Activated CD4-positive, alpha-beta T cell treated with anti-CD3 and anti-CD28 coated beads for 48 hours (primary cell): ENCODE measurements around the gene GUCD1.

Experiments used
- DNase-seq: peaks from one replicate; pipeline ENCODE4 v3.0.0-alpha.2; 2020

Gene GUCD1

DNA sequence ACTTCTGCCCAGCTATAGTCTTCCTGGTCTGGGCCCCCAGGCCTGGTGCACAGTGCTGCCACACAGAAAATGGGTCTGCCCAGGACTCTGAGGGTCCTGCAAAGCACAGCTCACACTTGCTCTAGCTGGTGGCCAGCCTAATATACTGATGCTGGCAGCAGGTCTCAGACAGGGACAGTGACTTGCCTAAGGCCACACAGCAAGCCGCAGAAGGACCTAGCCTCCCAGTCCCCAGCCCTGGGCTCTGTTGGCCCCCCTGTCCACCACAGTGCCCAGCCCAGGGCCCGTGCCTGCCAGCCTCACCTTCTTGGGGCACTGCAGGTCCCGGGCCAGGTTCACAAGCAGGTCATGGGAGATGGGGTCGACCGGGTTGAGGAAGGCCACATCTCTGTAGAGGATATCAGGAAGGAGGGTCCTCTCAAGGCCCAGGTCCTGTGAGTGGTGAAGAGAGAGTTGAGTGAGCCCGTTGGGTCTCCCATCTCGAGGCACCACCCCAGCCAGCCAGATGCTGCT, 34.6 kb upstream of the GUCD1 start:
- no peak for DNase-seq

GRCh38 chr22:24588757-24589481, 34.0 kb upstream of the GUCD1 start:
- no peak for DNase-seq

DNA sequence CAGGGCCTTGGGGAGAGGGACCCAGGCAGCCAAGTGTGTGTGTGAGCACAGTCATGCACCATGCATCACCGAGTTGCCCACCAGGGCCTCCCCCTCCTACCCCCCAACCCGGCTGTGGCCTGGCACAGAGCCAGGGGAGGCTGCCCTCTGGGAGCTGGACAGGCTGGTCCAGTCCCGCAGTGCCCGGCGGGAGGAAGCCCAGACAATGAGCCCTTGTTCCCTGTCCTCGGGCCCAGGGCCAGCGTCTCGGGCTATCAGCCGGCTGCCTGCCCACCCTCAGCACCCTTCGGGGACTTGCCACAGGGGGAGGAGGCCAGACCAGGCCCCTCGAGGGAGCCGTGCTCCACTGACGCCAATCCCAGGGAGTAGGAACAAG, 33.4 kb upstream of the GUCD1 start:
- DNase-seq = no peak

- DNase-seq = no peak
Measured at GRCh38 chr22:24587948-24588347, 33.0 kb upstream of the GUCD1 start.

GRCh38 chr22:24587251-24587650, 32.3 kb upstream of the GUCD1 start:
- no peak for DNase-seq

DNA sequence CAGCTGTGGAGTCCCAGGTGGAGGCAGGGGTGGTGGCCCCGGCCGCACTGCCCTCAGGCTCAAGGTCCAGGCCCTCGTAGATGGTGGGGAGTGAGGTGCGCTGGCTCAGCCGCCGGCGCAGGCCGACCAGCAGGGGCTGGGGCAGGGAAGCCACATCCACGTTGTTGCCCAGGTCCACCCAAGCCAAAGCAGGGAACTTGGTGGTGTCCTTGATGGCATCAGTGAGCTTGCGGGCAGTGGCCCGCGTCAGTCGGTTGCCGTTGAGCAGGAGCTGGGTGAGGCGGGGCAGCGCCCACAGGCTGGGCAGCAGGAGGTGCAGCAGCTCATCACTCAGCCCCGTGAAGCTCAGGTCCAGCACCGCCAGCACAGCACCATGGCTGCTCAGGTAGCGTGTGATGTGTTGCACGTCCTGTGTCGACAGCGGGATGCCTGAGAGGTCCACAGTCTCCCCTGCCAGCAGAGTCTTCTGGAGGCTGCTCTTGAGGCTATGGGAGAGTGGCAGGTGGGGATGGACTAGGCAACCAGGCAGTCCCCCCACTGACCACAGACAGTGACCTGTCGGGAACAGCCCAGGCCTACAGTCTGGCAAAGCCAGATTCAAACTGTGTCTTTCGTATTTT, 31.1 kb upstream of the GUCD1 start:
- DNase-seq = no peak

DNA sequence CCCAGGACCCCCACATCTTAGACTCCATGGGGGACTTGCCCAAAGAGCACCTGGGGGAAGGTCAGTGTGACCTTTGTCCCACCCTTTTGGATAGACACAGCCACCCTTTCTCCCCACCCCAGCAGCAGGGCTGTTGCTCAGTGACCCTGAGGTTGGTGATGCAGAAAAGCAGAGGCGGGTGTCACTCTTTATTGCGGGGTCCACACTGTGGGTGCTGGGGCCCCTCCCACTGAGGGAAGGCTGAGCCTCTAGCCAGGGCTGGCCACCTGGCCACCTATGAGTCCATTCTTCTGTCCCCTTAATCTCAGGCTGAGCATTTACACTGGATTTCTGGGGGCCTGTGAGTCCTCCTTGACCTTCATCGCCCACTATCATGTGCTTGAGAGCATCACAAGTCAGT, 30.5 kb upstream of the GUCD1 start:
- no peak for DNase-seq

DNA sequence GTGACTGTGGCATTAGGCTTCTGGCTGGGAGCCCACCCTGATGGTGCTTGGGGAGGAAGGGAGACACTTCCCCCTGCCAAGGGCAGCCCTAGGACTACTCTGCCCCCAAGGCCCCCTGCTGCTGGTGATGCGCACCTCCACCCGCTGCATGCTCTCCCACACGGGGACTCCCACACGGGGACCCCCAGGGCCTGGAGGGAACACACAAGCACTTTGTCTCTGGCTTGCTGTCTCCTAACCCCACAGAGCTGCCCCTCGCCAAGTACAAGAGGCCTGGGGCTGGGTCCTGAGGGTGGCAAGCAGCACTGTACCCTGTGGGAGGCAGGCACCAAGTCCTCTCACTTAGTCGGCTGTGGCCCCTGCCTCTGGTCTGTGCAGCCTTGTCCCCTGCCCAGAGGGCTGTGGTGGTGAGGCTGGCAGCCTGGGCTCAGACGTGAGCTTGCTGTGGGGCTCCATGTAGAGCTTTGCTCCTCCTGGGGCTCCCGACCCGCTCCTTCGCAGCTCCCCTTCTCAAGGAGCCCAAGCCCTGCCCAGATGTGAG, 30.0 kb upstream of the GUCD1 start:
- no peak for DNase-seq

DNA sequence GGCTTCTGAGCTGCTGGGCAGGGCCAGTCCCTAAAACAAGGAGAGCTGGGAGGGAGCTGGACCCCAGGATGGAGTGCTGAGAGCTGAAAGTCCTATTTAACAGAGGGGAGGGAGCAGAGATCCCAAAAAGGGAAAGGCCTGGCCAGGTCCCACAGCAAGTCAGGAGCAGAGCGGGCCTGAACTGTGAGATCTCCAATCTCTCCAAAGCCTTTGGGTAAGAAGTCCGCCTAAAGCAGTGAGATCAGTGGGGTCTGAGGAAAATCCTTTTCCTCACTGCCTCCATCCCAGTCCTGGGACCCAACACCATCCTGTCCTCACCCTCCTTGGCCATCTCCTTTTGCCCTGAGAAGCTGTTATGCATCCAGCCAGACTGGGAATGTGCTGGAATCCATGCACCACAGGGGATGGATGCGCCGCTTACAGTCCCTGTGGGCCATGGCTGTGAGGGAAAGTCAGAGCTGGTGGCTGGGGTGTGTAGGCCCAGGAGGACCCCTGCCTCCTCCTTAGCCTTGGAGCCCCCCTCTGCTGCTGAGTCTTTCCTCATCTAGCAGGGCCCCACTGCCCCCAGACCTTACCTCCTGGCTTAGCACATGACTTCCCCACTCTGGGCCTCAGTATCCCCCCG, 29.3 kb upstream of the GUCD1 start:
- DNase-seq = no peak

- DNase-seq = no peak
Measured at GRCh38 chr22:24583221-24584165, 28.6 kb upstream of the GUCD1 start.

DNA sequence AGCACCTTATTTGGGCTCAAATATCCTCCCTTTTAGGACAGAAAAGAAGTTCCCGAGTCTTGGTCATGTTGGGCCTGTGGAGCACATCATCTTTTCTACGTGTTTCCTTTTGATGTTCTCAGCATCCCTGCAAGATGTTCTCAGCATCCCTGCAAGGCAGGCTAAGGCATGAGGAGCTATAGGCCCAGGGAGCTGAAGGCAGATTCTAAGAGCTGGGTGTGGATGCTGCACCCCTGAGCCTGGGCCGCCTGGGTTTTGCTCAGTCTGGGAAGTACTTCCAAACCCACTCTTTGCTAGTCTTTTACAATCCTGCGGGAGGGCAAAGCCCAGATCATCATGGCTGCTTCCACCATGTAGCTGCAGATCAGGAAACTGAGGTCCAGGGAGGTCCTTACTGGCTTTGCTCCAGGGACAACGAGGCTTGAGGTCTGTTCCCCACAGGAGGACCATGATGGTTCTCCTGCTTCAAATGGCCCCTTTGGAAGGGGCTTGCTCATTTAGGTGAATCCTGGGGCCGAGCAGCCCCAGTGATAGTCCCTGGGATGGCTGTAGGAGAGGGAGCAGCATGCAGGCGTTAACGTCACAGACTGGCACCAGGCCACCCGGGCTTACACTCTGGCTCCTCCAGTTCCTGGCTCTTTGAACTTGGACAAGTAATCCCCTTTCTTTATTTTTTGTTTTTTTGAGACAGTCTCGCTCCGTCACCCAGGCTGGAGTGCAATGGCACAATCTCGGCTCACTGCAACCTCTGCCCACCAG, 27.3 kb upstream of the GUCD1 start:
- no peak for DNase-seq

DNA sequence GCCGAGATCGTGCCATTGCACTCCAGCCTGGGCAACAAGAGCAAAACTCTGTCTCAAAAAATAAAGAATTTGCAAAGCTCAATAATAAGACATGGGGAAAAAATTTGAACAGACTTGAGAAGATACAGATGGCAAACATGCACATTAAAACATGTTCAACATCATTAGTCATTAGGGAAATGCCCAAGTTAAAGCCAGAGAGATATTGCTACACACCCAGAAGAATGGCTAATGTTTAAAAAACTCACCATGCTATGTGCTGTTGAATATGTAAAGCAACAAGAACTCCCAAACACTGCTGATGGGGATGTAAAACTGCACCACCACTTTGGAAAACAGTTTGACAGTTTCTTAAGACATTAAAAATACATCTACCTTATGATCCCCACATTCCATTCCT, 25.3 kb upstream of the GUCD1 start:
- no peak for DNase-seq

- DNase-seq = no peak
Measured at GRCh38 chr22:24579258-24579601, 24.3 kb upstream of the GUCD1 start.

DNA sequence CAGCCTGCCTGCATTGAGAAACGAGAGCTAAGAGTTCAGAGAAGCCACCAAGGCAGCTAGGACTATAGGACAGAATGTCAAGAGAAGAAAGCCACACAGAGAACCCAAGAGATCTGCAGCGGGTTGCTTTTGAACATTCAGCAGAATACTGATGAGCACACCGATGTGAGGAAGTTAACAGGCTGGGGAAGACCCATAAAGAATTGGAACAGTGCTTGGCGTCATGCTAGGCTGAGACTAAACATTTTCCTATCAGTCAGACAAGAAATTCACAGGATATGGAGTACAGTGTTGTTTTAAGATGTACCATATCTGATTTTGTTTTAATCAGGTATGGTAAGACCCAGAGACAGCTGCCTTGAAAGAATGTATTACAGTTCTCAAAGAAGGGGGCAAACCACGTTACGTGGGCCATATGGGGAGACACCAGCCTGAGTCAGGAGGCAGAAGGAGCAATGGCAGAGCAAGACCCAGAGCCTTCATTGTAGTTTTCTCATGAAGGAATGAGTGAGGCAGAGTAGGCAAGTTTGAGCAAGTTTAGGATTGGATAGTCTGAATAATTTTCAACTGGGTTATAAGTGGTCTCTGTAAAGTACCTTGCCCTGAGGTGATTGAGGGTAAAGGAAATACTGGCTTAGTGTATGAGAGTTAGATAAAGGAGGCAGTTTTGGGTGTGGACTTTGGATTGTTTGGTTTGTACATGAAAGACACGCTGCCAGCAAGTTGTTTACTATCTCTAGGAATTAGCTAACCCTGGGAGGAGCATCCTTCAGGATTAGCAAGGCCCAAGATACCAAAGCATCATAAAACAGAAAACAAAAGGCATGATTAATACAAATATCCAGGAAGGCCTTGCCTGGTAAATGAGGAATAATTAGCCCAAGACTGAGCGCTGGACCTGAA, 23.7 kb upstream of the GUCD1 start:
- no peak for DNase-seq

GRCh38 chr22:24576778-24577177, 21.8 kb upstream of the GUCD1 start:
- DNase-seq = no peak

DNA sequence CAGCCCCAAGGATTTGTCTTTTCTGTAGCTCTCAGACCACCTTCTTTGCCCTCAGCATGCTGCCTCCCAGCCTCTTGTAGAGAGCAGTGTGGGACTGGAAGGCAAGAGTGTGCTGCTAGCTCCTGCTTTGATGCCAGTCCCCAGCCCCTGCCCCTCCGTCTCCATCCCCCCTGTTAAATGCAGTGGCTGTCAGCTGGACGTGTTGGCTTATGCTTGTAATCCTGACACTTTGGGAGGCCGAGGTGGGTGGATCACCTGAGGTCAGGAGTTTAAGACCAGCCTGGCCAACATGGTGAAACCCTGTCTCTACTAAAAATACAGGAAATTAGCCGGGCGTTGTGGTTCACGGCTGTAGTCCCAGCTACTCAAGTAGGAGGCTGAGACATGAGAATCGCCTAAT, 16.3 kb upstream of the GUCD1 start:
- no peak for DNase-seq

GRCh38 chr22:24567668-24568067, 12.7 kb upstream of the GUCD1 start:
- DNase-seq = no peak

GRCh38 chr22:24566899-24567511, 12.1 kb upstream of the GUCD1 start:
- DNase-seq = no peak

GRCh38 chr22:24565077-24565476, 10.1 kb upstream of the GUCD1 start:
- no peak for DNase-seq

DNA sequence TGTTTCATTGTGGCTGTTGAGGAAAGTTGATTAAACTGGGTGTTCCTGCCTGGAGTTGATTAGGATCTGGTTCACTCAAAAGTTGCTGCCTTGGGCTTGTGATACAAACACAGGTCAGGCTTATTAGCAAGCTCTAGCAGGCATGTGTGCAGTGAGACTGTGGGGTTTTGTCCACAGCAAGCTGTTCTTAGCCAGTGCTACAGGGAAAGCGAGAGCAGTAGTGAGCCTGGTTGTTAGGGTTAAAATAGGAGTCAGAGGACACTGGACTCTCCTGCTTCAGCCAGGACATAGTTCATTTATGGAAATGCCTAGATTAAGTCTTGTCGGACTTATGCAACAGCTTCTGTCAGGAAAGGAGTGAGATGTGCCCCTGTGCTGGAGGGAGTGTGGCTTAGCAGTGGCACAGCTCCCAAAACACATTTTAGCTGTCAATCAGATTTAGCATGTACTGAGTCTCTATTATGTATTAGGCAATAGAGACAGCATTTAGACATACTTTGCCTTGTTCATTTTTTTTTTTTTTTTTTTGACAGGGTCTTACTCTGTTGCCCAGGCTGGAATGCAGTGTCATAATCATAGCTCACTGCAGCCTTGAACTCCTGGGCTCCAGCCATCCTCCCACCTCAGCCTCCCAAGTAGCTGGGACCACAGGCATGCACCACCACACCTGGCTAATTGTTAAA, 9.6 kb upstream of the GUCD1 start:
- DNase-seq = no peak
